K562 (cell line): ENCODE results near the gene LEPR. TPM values are rescaled to one million over a fixed set of nuclear protein-coding genes. Genes with fewer than 3 reads are reported as not detected.

Experiments used
- BCOR ChIP-seq: fragments of 450-650 bp; IDR thresholded peaks from 2 replicates; pipeline ENCODE4 v1.6.1; 2016
- CREM ChIP-seq: IDR thresholded peaks from 2 replicates; pipeline ENCODE4 v1.6.1; 2014; ENCODE audit warnings: antibody characterized with exemption, low read depth
- E2F8 ChIP-seq: fragments of 450-650 bp; IDR thresholded peaks from 2 replicates; pipeline ENCODE4 v1.7.1; 2018; ENCODE audit warnings: mild to moderate bottlenecking, low read depth; ENCODE audit not compliant: partially characterized antibody
- HDAC1 ChIP-seq, 2 experiments: fragments of 450-650 bp; IDR thresholded peaks; 2 replicates each; pipeline ENCODE4 v1.6.1; 2016 to 2017; ENCODE audit warnings: inconsistent platforms in 1 of 2, mild to moderate bottlenecking in 1 of 2, moderate library complexity in 1 of 2
- HNRNPH1 ChIP-seq: fragments of 200-400 bp; formaldehyde crosslinking; optimal IDR thresholded peaks from 2 replicates; pipeline ENCODE3; 2017; ENCODE audit warnings: low read depth, mild to moderate bottlenecking, low read length, moderate library complexity
- MBD2 ChIP-seq: sonication (generic); IDR thresholded peaks from 2 replicates; pipeline ENCODE4 v1.6.1; 2016; ENCODE audit warnings: low read depth, borderline replicate concordance
- NR4A1 ChIP-seq, 2 experiments: fragments of 250-450 bp in 1 of 2; fragments of 450-650 bp in 1 of 2; sonication (Bioruptor Pico) in 1 of 2; IDR thresholded peaks; 2 replicates each; pipeline versions ENCODE4 v1.4.0 to v1.6.1; 2016 to 2020; ENCODE audit warnings: mild to moderate bottlenecking in 2 of 2, missing compliant biosample characterization in 1 of 2, missing genetic modification characterization in 1 of 2, moderate library complexity in 1 of 2
- PML ChIP-seq: IDR thresholded peaks from 2 replicates; pipeline ENCODE4 v1.6.1; 2012; ENCODE audit warnings: low read length, inconsistent platforms
- RBM39 ChIP-seq: fragments of 200-400 bp; formaldehyde crosslinking; optimal IDR thresholded peaks from 2 replicates; pipeline ENCODE3; 2018; ENCODE audit warnings: low read depth, low read length
- SRSF1 ChIP-seq: fragments of 200-400 bp; formaldehyde crosslinking; IDR thresholded peaks from 2 replicates; pipeline ENCODE4 v1.6.1; 2017; ENCODE audit warnings: mild to moderate bottlenecking, low read depth, low read length, moderate library complexity
- ZBTB26 ChIP-seq: fragments of 450-650 bp; formaldehyde crosslinking; IDR thresholded peaks from 2 replicates; pipeline ENCODE4 v1.4.0; 2022; ENCODE audit warnings: missing genetic modification characterization
- ZFPM2 ChIP-seq: fragments of 250-450 bp; sonication (Bioruptor Pico); IDR thresholded peaks from 2 replicates; pipeline ENCODE4 v1.5.1; 2022; ENCODE audit warnings: mild to moderate bottlenecking
- ZNF253 ChIP-seq: fragments of 250-450 bp; sonication (Bioruptor Pico); conservative IDR thresholded peaks from 2 replicates; pipeline ENCODE4 v1.6.1; 2021; ENCODE audit warnings: mild to moderate bottlenecking
- ZNF311 ChIP-seq: fragments of 250-450 bp; sonication (Bioruptor Pico); IDR thresholded peaks from 2 replicates; pipeline ENCODE4 v1.4.0; 2020; ENCODE audit warnings: mild to moderate bottlenecking, moderate library complexity
- ZNF384 ChIP-seq: IDR thresholded peaks from 2 replicates; pipeline ENCODE4 v1.6.1; 2012; ENCODE audit warnings: low read depth, low read length, improper control_type of control experiment
- ZNF592 ChIP-seq: fragments of 450-650 bp; IDR thresholded peaks from 2 replicates; pipeline ENCODE4 v1.6.1; 2017; ENCODE audit warnings: antibody characterized with exemption, mild to moderate bottlenecking
- ZNF77 ChIP-seq: fragments of 250-450 bp; sonication (Bioruptor Pico); IDR thresholded peaks from 2 replicates; pipeline ENCODE4 v1.5.0; 2020
- ZZZ3 ChIP-seq: fragments of 450-650 bp; IDR thresholded peaks from 2 replicates; pipeline ENCODE4 v1.6.1; 2016; ENCODE audit warnings: antibody characterized with exemption, mild to moderate bottlenecking, moderate library complexity
- polyA plus RNA-seq, 8 experiments: library from polyadenylated mRNA; depleted of rRNA in 4 of 8; stranded (reverse) in 5 of 8; unstranded in 3 of 8; fragments of >200 nt; fragmentation: Nextera tagmentation in 2 of 8; fragmentation: Illumina TruSeq in 1 of 8; extraction: Ambion mirVana in 2 of 8; extraction: Trizol in 1 of 8; gene quantifications; 2 replicates each; pipeline versions ENCODE4 v1.2.1 to v1.2.3, GENCODE V29; 2011 to 2014; ENCODE audit warnings: inconsistent platforms in 1 of 8, missing spikeins in 1 of 8
- total RNA-seq, 7 experiments: library from RNA; depleted of rRNA in 6 of 7; stranded (reverse); fragments of >200 nt in 6 of 7; fragmentation: Illumina TruSeq in 2 of 7; extraction: Trizol in 2 of 7; gene quantifications; 2 replicates each; pipeline versions ENCODE4 v1.2.1 to v1.2.3, GENCODE V29; 2011 to 2021; ENCODE audit warnings: low replicate concordance in 1 of 7

The LEPR gene
- total and polyA plus RNA-seq, 9 of the 15 experiments (the other 6 are each of a cell fraction or from before 2014, with no cell fraction given): 12.2 to 111 (median 43.1) TPM

- TF ChIP-seq ZNF311 (CRISPR knock-in tag): no peak
- no peak for TF ChIP-seq HNRNPH1
- no peak for TF ChIP-seq PML
- TF ChIP-seq ZNF253: 0 out of 2 replicates have a peak, but pooled peaks have one; percentile 22
- no peak for TF ChIP-seq MBD2
- no peak for TF ChIP-seq CREM
- peak in 1 of 2 experiments; percentile 78; a peak in 2 of 4 replicates for TF ChIP-seq HDAC1 (IDR thresholded peaks at IDR 0.05)
- no peak for TF ChIP-seq ZNF384
- TF ChIP-seq ZFPM2: 0 out of 2 replicates have a peak, but pooled peaks have one; percentile 10
- no peak for TF ChIP-seq E2F8
- TF ChIP-seq BCOR: no peak
- no peak for TF ChIP-seq ZZZ3
- TF ChIP-seq ZNF77 (CRISPR knock-in tag): no peak
- TF ChIP-seq SRSF1: no peak
- TF ChIP-seq ZBTB26 (CRISPR knock-in tag): 0 out of 2 replicates have a peak, but pooled peaks have one; percentile 31
- TF ChIP-seq RBM39: no peak
- peak; percentile 74 for TF ChIP-seq ZNF592
- TF ChIP-seq NR4A1 (CRISPR knock-in tag; IDR thresholded peaks at IDR 0.05): no peak
- no peak for TF ChIP-seq NR4A1 (tag; IDR thresholded peaks at IDR 0.05)
Observed at GRCh38 chr1:65419681-65420589, 533 bp upstream of the LEPR start (continued).
